ENCODE data around the gene CEP89. TPM values are rescaled to one million over a fixed set of nuclear protein-coding genes. Genes with fewer than 3 reads are reported as not detected.
A peak's percentile ranks its signal among the peaks of the same experiment; 100 is the strongest.
"Not testable (repeated sequence)": the region's sequence is repeated elsewhere in the genome, so short reads cannot be mapped to it uniquely, and the experiment has no call there.

Gene CEP89
- total and polyA plus RNA-seq, 7 donors: 7.0 to 27.1 (median 10.0) TPM

DNA sequence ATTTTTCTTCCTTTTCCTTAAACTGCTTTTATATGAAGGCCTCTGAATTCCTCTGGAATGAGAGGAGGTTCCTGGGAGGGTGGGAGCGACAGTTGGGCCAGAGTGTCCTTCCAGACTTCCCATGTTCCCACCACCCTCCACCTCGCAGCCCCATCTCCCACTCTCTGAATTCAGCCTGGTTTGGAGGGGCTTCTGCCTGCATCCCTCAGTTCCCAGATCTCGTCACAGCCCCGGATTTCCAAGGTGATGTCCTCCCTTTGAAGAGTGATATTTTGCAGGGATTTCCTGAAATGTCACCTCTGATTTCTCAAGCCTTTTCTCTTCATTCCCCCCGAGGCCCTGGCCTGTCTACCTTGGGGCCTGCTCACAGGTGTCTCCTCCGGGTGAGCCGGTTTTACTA lies 85.5 kb downstream of the CEP89 start:
- H3K27me3 ChIP-seq (ENCODE audit: insufficient read depth in 3 of 3, low read length in 2 of 3): no peaks in the 10 kb centered on the region
- TF ChIP-seq CTCF (IDR thresholded peaks at IDR 0.05): no peak
- peaks cover 0 to 6% of the 10 kb centered on the region in 2 donors for H3K36me3 ChIP-seq (ENCODE audit: insufficient read depth in 1 of 2, low read depth in 1 of 2)
- intact Hi-C loops (cut with DNase I): no loop called here
- H3K4me1 ChIP-seq: no peaks in the 10 kb centered on the region
- H3K9me3 ChIP-seq: no peaks in the 10 kb centered on the region
- WGBS, 3 donors: 88 to 91% (median 89%) methylated on average over 7 of the region's 7 CpGs
- no peak for DNase-seq
- no peak for ATAC-seq
- no peak overlapping the region for H3K27ac ChIP-seq
- H3K4me3 ChIP-seq: no peak overlapping the region

- H3K4me3 ChIP-seq; ATAC-seq; H3K27me3 ChIP-seq (ENCODE audit: insufficient read depth in 3 of 3, low read length in 2 of 3); H3K9me3 ChIP-seq; H3K36me3 ChIP-seq (ENCODE audit: insufficient read depth in 1 of 2, low read depth in 1 of 2); intact Hi-C loops (cut with DNase I); H3K27ac ChIP-seq; DNase-seq; H3K4me1 ChIP-seq: not testable (repeated sequence)
- WGBS, 3 donors: 86 to 93% (median 90%) methylated on average over 5 of the region's 5 CpGs
Measured at GRCh38 chr19:32885255-32885654, 86.5 kb downstream of the CEP89 start.

GRCh38 chr19:32881766-32882165 lies 90.0 kb downstream of the CEP89 start:
- Histone ChIP-seq H3K9me3 (no peaks in the 10 kb centered on the region), H3K4me3 (no peak overlapping the region), H3K27me3 (ENCODE audit: insufficient read depth in 3 of 3, low read length in 2 of 3) (no peaks in the 10 kb centered on the region), H3K27ac (no peak overlapping the region), H3K4me1 (no peaks in the 10 kb centered on the region), H3K36me3 (ENCODE audit: insufficient read depth in 1 of 2, low read depth in 1 of 2) (peaks cover 0 to 12% of the 10 kb centered on the region in 2 donors)
- DNase-seq: peak in 1 of 2 donors; percentile 27
- intact Hi-C loops (cut with DNase I): no loop called here
- ATAC-seq: no peak
- no peak for TF ChIP-seq CTCF (IDR thresholded peaks at IDR 0.05)
- 88 to 95% (median 90%) methylated on average over 12 of the region's 12 CpGs for WGBS, 3 donors

DNA sequence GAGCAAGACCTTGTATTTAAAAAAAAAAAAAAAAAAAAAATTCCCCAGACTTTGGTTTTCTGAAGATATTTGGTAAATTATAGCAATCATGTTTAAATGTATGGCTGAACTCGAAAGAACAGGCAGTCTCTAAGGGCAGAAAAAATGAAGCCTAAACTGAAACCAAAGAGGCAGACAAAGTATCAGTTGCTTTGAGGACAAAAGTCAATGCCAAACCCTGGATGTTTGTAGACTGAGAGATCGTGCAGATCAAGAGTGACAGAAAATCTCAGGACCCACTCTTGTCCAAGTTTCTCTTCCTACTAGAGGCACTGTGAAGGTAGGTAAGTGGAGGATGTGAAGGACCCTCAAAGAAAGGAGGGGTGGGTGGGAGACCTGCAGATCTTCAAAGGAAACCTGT lies 91.1 kb downstream of the CEP89 start:
- WGBS, 3 donors: 75 to 88% (median 77%) methylated on average over 2 of the region's 2 CpGs
- no peaks in the 10 kb centered on the region for H3K27me3 ChIP-seq (ENCODE audit: insufficient read depth in 3 of 3, low read length in 2 of 3)
- no peak for TF ChIP-seq CTCF (IDR thresholded peaks at IDR 0.05)
- DNase-seq: no peak
- H3K27ac ChIP-seq: no peak overlapping the region
- H3K4me3 ChIP-seq: no peak overlapping the region
- H3K9me3 ChIP-seq: no peaks in the 10 kb centered on the region
- no peaks in the 10 kb centered on the region for H3K4me1 ChIP-seq
- no peak for ATAC-seq
- intact Hi-C loops (cut with DNase I): no loop called here
- H3K36me3 ChIP-seq (ENCODE audit: insufficient read depth in 1 of 2, low read depth in 1 of 2): peaks cover 0 to 12% of the 10 kb centered on the region in 2 donors

- TF ChIP-seq CTCF (IDR thresholded peaks at IDR 0.05): no peak
- H3K27ac ChIP-seq: no peak overlapping the region
- no peak for DNase-seq
- no peak overlapping the region for H3K4me3 ChIP-seq
- 87 to 97% (median 88%) methylated on average over 8 of the region's 8 CpGs for WGBS, 3 donors
- H3K27me3 ChIP-seq (ENCODE audit: insufficient read depth in 3 of 3, low read length in 2 of 3): no peaks in the 10 kb centered on the region
- intact Hi-C loops (cut with DNase I): no loop called here
- H3K4me1 ChIP-seq: no peaks in the 10 kb centered on the region
- peaks cover 0 to 12% of the 10 kb centered on the region in 2 donors for H3K36me3 ChIP-seq (ENCODE audit: insufficient read depth in 1 of 2, low read depth in 1 of 2)
- no peak for ATAC-seq
- no peaks in the 10 kb centered on the region for H3K9me3 ChIP-seq
Measured at GRCh38 chr19:32879741-32880140, 92.0 kb downstream of the CEP89 start.
